ENCODE measurements around the gene GDPD4.

- TF ChIP-seq CTCF (IDR thresholded peaks at IDR 0.05 in 8 of 11, conservative IDR thresholded peaks at IDR 0.05 in 3 of 11) (no peak), POLR2A (IDR thresholded peaks at IDR 0.05) (no peak)
These were observed 1.3 kb upstream of the GDPD4 start for GRCh38 chr11:77302752-77303151.

Data from spleen (tissue), 7 donors.